Gastroesophageal sphincter (tissue), 3 donors: ENCODE results near the gene CCR2.

ENCODE experiments used
- CTCF ChIP-seq, 4 experiments: fragments of 200-600 bp in 2 of 4; fragments of 450-650 bp in 2 of 4; sonication (generic) in 1 of 4; IDR thresholded peaks; one replicate each; pipeline ENCODE4 v1.5.1; 2017 to 2019; ENCODE audit warnings: antibody characterized with exemption in 4 of 4, mild to moderate bottlenecking in 2 of 4, moderate library complexity in 2 of 4
- POLR2A ChIP-seq, 2 donors: fragments of 450-650 bp; IDR thresholded peaks; one replicate each; pipeline ENCODE4 v1.6.1; 2017; ENCODE audit warnings: antibody characterized with exemption in 2 of 2, mild to moderate bottlenecking in 2 of 2, moderate library complexity in 1 of 2

GRCh38 chr3:46381625-46382024, 27.7 kb downstream of the CCR2 start:
- TF ChIP-seq POLR2A (IDR thresholded peaks at IDR 0.05) (no peak), CTCF (IDR thresholded peaks at IDR 0.05) (no peak)
